Lower leg skin (tissue), 3 donors: ENCODE results near the gene LMBRD1.

Source experiments
- POLR2A ChIP-seq, 2 donors: fragments of 450-650 bp; IDR thresholded peaks; one replicate each; pipeline ENCODE4 v1.6.1; 2016 to 2017; ENCODE audit warnings: antibody characterized with exemption in 2 of 2, mild to moderate bottlenecking in 1 of 2, moderate library complexity in 1 of 2
- TF ChIP-seq, protein P1 (sequence below), 3 donors: fragments of 450-650 bp; IDR thresholded peaks; one replicate each; pipeline ENCODE4 v1.5.1; 2016; ENCODE audit warnings: antibody characterized with exemption in 3 of 3, mild to moderate bottlenecking in 3 of 3, moderate library complexity in 2 of 3

DNA sequence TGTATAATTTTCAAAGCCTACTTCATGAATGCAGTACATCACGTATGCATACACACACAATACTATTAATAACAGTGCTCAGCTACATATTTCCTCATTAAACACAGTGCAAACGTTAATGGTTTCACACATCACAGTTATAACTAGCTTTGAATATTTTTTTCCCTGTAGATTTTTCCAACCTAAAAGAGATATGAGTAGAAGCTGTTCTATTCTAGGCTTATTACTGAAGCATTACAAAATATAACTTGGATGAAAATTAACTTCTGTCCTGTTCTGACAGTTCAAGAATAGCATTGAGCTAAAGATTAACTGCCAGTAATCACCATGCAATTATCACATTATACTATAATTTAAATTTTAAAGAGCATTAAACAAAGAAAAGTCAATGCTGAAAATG lies 6.2 kb downstream of the LMBRD1 start:
- TF ChIP-seq, protein P1, sequence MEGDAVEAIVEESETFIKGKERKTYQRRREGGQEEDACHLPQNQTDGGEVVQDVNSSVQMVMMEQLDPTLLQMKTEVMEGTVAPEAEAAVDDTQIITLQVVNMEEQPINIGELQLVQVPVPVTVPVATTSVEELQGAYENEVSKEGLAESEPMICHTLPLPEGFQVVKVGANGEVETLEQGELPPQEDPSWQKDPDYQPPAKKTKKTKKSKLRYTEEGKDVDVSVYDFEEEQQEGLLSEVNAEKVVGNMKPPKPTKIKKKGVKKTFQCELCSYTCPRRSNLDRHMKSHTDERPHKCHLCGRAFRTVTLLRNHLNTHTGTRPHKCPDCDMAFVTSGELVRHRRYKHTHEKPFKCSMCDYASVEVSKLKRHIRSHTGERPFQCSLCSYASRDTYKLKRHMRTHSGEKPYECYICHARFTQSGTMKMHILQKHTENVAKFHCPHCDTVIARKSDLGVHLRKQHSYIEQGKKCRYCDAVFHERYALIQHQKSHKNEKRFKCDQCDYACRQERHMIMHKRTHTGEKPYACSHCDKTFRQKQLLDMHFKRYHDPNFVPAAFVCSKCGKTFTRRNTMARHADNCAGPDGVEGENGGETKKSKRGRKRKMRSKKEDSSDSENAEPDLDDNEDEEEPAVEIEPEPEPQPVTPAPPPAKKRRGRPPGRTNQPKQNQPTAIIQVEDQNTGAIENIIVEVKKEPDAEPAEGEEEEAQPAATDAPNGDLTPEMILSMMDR (IDR thresholded peaks at IDR 0.05) = no peak
- TF ChIP-seq POLR2A (IDR thresholded peaks at IDR 0.05) = no peak
